HG03064 (cell line): ENCODE results near the gene TLCD3A.
A peak's percentile ranks its signal among the peaks of the same experiment; 100 is the strongest.

ENCODE experiments used
- ATAC-seq: cut with Tn5 transposase; IDR thresholded peaks from one replicate; pipeline ENCODE4 v1.9.1; 2021; ENCODE audit warnings: low read depth; ENCODE audit not compliant: unreplicated experiment

TLCD3A gene

DNA sequence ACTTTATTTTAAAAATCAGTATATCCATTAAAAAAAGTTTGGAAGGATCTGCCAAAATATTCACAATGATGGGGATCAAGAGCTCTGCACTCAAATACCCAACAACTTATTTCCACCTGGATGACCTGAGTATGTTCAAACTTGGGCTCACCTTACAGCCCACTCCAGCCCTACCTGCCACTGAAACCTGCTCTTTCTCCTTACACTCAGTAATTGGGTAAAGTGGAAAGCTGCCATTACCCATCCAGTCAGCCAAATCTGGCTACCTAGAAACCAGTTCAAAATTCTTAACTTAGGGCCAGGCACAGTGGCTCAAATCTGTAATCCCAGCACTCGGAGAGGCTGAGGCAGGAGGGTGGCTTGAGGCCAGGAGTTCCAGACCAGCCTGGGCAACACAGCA lies 27.4 kb upstream of the TLCD3A start:
- no peak for ATAC-seq

DNA sequence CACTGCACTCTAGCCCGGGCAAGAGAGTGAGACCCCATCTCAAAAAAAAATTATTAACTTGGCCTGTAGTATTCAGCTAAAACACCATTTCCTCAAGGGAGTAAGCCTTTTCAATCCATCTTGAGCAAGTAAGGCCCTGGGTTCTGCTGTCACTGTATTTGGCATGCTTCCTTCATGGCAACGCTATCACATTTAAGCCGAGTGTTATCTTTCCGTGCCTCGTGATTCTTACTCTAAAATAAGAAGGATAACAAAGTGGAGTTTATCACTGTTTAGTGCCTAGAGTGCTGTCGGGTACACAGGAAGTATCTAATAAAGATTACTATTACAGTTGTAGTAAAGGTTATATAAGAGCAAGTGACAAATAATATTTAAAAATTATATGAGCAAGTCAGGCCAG lies 26.5 kb upstream of the TLCD3A start:
- no peak for ATAC-seq

DNA sequence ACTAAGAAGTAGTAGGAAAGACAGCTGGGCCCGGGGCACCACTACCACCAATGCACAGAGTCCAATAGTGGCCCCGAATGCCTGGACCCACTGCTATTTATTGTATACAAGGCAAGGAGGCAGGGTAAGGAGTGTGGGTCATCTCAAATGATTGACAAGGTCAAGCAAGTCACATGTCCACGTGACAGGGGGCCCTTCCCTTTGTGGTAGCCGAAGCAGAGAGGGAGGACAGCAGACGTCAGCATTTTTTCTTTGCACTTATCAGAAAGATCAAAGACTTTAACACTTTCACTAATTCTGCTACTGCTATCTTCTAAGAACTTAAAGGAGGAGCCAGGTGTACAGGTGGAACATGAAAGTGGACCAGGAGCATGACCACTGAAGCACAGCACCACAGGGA lies 24.3 kb upstream of the TLCD3A start:
- ATAC-seq = no peak

DNA sequence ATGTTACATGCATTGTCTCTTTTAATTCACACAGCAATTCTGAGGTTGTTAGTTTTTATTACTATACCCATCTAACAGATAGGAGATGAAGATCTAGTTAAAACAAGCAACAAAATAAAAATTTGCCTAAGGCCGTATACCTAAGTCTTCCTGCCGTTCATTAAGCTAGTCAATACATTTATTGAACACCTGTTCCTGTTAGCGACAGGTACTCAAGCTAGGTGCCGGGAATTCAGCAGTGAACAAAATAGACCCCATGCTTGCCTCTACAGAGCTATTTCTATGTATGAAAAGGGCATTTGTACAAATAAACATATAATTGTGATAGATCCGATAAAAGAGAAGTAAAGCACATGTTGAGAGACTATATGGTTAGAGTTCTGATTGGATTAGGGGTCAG lies 14.3 kb upstream of the TLCD3A start:
- ATAC-seq = no peak

DNA sequence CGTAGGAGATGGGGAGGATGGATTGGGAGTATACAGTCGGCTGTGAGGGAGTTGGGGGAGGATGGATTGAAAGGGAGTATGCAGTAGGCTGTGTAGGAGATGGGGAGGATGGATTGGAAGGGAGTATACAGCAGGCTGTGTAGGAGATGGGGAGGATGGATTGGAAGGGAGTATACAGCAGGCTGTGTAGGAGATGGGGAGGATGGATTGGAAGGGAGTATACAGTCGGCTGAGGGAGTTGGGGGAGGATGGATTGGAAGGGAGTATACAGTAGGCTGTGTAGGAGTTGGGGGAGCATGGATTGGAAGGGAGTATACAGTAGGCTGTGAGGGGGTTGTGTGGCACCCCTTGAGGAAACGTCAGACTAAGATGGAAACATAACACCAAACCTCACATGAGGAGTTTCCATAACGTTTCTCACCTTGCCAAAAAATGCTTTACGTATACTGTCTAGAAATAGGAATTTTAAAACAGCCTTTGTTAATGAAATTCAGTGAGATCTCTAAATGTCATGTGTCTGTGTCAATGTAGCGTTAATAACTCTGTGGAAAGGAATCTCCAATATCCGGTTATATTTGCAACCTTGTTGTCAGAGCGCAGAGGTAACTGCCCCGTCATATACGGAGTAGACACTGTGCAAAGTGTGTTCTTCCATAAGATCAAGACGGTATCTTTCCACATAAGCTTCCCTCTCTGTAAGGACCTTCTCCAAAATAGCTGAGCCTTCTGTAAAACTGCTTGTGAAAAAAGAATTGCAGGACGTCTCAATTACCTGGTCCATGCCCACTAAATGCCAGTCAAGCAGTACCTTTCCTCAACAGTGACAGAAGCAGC lies 11.5 kb upstream of the TLCD3A start:
- ATAC-seq = no peak

DNA sequence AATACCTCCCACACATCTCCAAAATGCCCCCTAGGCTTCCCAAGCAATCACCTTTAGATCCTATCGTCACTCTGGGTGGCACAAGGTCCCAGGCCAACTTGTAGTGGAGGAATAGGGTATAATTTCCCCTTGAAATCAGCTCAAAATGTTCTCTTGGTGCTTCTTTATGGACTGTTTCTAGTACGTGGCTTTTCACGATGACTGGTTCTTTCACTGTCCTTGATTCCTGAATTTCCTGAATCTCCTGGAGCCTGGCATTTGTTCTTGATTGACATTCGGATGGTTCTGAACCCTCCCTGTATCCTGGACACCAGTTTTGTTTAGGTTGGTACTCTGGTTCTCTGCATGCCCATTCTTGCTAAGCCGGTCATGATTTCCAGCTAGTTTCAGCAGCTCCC lies 10.9 kb upstream of the TLCD3A start:
- ATAC-seq = no peak

DNA sequence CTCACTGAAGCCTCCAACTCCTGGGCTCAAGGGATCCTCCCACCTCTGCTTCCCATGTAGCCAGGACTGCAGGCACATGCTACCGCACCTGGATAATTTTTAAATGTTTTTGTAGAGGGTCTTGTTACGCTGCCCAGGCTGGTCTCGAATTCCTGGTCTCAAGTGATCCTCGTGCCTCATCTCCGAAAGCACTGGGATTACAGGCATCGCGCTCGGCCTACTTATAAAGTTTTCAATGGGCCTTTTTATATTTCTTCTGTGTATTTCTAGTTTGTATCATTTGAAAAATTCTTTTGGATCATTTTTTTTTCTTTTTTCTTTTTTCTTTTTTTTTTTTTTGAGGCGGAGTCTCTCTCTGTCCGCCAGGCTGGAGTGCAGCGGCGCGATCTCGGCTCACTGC lies 7.3 kb upstream of the TLCD3A start:
- no peak for ATAC-seq

DNA sequence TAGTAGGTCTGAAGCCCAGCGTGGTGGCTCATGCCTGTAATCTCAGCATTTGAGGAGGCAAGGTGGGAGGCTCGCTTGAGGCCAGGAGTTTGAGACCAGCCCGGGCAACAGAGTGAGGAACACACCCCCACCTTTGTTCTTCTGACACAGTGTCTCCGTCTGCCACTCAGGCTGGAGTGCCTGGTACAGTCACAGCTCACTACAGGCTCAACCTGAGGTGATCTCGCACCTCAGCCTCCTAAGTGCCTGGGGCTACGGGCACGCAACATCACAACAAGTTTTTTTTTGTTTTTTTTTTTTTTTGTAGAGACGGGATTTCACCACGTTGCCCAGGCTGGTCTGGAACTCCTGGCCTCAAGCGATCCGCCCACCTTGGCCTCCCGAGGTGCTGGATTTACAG lies 6.7 kb upstream of the TLCD3A start:
- ATAC-seq = no peak

DNA sequence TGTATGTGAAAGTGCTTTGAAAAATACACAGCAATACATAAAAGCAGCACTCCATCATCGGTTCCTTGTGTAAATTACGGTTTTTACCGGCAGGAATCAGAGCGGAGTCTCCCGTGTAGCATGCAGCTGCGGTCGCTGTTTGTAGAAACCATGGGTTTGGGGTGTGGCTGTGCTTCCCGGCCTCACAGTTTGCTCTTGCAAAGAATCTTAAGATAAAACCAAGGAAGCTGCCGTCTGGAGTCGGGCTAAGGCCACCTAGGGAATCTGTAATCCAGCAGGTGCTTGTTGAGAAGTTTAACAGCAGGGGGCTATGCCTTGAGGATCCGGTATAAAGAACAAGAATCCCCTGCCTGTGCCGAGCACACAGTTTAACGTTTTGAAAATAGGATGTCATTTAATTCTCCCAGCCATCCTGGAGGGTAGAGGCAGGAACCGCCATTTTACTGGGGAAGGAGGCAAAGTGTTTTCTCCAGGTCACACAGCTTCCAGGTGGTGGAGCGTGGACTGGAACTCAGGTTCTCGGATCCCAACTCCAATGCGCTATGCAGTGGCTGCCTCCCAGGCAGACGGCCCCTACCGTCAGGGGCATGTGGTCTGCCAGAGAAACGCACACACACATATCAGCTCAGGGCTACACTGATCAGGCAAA lies 6.0 kb upstream of the TLCD3A start:
- ATAC-seq = no peak

DNA sequence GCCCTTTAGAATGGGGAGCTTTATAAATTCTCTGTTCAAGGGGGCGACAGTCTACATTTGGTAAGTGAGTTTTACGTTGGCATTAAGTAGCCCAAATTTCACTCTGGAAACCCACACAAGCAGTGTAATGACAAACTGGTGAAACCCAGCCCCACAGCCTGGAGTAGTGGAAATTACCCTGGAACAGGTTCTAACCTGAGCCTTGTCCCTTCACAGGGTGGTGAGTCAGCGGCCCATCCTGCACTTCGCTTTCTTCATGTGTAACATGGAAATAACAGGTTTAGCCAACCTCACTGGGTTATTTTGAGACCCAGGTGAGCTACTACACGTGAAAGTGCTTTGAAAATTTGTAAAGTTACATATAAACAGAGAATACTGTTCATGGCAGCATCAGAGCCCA lies 3.5 kb upstream of the TLCD3A start:
- ATAC-seq = no peak

DNA sequence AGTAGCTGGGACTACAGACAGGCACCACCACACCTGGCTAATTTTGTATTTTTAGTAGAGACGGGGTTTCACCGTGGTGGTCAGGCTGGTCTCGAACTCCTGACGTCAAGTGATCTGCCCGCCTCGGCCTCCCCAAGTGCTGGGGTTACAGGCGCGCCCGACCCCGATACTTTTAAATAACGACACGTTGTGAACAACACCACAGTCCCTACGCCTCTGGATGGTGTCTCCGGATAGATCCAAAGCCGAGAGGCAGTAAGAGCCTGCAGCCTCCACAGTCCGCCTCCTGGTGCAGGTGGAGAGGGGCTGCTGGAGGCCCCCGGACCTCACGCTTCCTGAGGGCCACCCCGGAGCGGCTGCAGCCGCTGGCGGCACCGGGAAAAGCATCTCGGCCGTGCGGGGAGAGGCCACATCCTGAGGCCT lies 741 bp upstream of the TLCD3A start:
- no peak for ATAC-seq

DNA sequence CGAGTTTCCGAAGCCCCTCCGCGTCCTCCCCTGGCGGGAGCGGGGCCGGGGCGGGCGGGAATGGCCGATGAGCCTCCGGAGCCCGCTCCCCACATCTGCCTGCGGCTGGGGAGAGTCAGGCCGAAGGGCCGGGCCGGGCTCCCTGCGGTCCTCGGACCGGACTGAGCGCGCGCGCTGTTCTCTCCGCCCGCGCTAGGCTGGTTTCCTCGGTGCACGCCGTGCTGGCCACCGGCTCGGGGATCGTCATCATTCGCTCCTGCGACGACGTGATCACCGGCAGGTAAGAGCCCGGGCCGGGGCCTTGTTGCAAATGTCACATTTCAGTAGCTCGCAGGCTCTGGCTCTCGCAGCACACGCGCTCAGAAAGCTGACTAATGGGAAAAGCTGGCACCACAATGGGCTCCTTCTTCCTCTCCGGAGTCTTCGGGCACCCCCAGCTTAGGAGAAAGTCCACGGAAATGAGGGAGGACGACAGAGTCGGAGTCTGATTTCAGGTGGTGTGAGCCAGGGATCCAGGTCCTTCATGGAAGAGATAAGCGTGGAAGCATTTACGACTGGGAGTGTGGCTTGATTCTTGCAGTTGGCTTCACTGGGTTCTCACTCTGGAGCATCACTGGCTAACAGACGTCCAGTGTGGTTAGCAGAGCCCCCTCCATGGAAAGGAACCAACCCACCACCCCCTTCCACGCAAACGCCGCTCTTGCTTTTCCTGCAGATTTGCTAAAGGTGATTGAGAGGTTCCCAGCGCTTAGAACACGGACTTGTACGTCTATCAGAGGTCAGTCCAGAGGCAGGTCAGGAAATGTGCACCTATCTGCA lies 715 bp downstream of the TLCD3A start:
- ATAC-seq = peak; percentile 22

DNA sequence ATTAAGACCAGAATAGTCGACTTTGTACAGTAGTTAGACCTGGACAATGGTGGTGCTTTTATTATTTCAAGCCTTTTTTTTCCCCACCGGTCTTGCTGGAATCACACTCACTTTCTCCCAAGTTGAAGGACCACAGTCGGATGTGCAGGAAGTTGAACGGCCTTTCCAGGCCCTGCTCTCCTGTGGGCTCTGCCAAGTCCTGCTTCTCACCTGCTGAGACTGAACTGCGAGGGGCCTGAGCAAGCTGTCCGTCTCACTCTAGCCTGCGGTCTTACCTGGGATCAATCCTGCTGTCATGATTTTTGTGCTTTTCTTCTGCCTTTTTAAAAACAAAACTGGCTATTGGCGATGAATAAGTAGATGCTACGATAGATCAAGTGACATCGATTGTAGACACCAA lies 1.3 kb downstream of the TLCD3A start:
- ATAC-seq = no peak

DNA sequence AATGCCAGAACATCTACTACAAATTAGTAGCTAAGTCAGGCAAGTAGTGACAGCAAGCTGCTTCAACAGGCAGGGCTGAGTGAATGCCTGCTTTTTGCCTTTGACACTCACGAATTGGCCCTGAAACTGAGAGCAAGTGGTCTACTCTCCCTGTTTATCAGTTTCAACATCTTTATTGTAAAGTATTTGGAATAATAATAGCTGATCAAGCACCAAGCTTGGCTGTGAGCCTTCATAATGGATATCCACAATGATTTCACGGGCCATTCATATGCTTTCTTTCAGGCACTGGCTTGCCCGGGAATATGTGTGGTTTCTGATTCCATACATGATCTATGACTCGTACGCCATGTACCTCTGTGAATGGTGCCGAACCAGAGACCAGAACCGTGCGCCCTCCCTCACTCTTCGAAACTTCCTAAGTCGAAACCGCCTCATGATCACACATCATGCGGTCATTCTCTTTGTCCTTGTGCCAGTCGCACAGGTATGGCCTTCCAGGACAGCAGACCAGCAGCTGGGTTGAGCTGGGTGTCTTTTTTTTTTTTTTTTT lies 5.2 kb downstream of the TLCD3A start:
- no peak for ATAC-seq

DNA sequence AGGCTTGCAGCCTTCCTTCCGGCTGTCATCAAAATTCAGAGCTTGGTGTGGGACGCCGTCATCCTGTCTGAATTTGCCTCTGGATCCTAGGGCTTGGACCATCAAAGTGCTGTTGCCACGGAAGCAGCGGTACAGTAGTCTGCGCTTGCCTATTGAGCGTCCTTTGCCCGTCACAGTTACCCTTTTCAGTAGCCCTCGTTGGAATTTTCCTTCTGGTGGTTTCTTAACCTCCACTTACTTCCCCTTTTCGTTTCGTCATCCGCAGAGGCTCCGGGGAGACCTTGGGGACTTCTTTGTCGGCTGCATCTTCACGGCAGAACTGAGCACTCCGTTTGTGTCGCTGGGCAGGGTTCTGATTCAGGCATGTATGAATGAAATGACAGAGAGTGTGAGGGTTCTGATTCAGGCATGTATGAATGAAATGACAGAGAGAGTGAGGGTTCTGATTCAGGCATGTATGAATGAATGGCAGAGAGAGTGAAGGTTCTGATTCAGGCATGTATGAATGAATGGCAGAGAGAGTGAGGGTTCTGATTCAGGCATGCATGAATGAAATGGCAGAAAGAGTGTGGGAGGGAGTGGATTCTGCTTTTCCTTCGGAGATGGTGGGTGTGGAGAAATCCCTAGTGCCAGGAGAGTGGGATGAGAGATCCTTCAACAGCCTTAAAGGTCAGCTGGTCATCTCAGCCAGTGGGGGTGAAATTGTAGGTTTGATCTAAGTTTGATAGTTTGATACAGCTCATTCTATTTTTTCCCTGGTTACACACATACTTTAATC lies 8.0 kb downstream of the TLCD3A start:
- ATAC-seq = peak; percentile 69

DNA sequence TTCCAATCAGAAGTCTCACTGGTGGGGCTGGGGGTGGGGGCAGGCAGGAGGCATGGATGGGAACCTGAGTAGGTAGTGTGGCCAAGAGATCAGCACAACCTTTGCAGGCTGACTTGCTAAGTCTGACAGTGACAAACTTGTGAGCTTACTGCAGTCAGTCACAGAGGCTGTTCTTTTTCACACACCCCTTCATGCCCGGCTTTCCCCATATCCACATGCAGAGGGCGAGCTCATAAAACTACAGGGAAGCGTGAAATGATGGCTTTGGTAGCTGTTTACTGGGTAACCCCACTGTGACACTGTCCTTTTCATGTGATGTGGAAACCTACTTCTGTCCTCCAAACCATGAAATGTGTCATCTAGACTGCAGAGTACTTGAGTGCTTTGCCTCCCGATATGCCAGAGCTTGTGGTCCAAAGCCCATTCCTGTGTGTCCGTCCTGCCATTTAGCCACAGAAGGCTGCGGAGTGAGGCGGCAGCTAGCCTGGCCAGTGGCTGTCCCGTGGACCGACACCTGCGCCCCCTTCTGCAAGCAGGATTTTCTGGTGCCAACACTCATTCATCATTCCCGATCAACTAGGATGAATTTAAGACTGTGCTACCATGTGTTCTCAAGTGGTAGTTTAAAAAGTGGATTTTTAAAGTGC lies 9.9 kb downstream of the TLCD3A start:
- no peak for ATAC-seq

DNA sequence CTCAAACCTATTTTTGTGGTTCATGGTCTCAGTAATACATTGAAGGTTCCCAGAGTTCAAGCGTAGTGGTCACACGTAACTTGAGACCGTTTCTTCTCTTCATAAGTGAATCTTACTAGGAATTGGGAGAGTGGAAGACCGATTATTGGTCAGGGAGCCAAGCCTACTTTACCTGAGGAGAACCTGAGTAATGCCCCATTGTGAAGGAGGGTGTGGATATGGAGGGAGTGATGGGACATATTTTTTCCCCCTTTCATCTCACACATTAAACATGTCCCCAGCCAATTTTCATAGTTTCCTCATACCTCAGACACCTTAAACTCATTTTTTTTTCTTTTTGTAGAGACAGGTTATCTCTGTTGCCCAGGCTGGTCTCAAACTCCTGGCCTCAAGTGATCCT lies 10.7 kb downstream of the TLCD3A start:
- ATAC-seq = no peak

DNA sequence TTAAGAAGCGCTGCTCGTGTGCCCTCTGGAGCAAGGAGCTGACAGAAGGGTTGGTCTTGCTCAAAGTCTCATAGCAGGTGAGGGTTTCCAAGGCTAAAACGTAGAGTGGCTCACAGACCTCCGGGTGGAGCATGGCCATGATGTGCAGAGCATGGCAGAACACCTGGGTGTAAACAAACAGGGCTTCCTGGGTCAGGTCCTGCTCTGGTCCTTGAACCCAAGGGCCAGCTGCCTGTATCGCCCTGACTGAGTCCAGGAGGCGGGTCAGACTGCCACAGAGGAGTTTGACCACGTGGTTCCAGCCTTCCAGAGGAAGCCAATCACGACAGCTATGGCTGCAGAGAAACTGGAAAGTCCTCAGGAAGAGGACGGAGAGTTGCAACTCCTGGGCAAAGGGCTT lies 12.5 kb downstream of the TLCD3A start:
- no peak for ATAC-seq

DNA sequence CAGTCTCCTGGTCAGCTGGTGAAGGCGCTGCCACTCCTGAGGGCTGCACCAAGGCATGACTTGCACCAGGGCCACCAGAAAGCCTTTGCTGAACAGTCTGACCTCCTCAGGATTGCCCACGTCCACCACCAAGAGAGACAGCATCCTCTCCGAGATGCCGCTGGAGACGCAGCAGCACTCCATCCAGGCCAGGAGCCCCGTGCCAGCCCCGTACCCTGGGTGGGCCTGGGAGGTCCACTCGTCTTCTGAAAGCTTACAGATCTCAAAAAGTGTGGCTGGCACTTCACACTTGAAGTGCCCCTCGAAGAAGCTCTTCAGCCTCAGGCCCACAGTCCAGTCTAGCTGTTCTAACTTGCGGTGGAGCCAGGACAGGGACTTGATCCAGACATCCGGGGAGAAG lies 13.0 kb downstream of the TLCD3A start:
- ATAC-seq = no peak

DNA sequence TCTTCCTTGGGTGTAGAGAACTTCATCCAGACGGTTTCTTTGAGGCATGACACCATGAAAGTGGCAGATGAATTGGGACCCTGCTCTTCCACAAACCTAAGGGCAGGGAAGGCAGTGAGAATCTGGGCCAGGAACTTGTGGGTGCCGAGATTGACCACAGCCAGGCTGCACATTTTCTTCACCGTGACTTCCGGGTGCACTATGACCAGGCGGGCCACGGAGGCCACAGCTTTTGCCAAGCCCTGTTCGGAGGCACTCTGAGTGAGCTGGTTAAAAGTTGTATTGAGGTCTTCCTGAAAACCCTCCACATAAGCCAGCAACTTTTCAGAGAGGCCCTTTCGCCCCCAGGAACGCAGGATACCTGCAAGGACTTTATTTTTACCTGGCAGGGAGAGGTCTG lies 13.8 kb downstream of the TLCD3A start:
- ATAC-seq = no peak
